ENCODE results near the gene AXIN1.

Gene AXIN1

DNA sequence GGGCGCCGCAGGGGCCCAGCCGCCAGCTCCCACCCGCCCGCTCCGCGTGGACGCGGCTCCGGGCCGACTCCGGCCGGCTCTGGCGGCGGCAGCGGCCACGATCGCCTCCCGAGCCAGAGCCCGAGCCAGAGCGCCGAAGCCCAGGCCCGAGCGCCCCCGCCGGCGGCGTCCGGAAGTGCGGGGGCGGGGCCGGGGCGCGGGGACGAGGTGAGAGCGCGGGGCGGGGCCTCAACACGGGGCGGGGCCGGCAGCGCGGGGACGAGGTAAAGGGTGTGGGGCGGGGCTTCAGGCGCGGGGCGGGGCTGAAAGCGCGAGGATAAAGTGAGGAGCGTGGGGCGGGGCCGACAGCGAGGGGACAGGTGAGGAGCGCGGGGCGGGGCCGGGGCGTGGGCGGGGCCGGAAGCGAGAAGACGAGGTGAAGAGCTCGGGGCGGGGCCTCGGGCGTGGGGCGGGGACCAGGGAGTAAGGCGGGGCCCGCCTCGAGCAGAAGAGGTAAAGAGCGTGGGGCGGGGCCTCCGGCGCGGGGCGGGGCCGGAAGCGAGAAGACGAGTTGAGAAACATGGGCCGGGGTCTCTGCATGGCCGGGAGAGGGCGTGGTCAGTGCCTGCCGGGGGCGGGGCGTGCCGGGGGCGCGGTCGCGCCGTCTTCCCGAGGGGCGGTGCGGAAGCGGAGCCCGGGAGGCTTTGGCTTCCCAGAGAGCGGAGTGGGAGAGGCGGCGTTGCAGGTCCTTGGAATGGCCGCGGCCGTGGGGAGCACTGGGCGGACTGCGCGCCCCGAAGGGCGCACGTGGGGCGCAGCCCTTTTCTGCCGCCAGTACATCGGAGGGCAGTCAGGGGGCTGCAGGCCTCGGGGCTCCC lies at the start of gene AXIN1:
TSS of gene AXIN1 (minus strand) at position 177 of the 857 bp plus-strand sequence. CDS start 5,698 bp downstream, outside the sequence.
- TF ChIP-seq CTCF (IDR thresholded peaks at IDR 0.05; ENCODE audit: borderline replicate concordance, control extremely low read depth, extremely low read depth, insufficient read depth, missing control alignments) = peak; percentile 53
- in situ Hi-C loops (cut with MboI; ENCODE audit: low sequenced_read_pairs, unreplicated experiment) = no loop called here
- DNase-seq (ENCODE audit: low spot score) = peak; percentile 98

DNA sequence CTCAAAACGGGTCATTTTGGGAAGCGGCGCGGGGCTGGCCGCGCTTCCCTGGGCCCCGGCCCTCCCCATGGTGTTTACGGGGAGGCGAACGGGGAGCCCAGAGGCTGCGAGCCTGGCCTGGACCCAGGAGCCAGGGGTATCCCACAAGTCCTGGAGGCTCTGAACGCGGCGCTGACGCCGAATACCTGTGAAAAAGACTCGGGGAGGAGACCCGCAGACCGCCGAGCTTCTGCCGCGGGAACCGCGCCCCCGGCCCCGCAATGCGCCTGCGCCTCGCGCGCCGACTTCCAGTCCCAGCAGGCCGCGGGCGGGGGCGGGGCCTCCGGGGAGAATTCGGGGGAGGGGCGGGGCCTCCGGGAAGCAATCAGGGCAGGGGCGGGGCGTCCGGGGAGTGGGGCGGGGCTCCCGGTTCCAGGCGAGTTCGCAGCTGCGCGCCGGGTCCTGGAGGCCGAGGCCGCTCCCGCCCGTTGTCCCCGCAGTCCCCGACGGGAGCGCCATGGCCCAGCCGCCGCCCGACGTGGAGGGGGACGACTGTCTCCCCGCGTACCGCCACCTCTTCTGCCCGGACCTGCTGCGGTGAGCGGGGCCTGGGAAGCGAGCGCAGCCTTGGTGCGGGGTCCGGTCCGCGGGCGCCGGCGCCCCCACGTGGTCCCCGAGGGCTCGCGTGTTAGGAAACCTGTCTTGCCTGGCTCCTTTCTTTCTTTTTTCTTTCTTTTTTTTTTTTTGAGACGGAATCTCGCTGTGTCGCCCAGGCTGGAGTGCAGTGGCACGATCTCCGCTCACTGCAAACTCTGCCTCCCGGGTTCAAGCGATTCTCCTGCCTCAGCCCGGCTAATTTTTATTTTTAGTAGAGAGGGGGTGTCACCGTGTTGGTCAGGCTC lies 49.2 kb upstream of the AXIN1 start, which contains the start of gene DECR2:
TSS of gene DECR2 (plus strand) at position 418 of the 881 bp plus-strand sequence. CDS start at position 497, 79 bp downstream.
- peak; percentile 60 for TF ChIP-seq CTCF (IDR thresholded peaks at IDR 0.05; ENCODE audit: borderline replicate concordance, control extremely low read depth, extremely low read depth, insufficient read depth, missing control alignments)
- DNase-seq (ENCODE audit: low spot score) = peak; percentile 100
- in situ Hi-C loops (cut with MboI; ENCODE audit: low sequenced_read_pairs, unreplicated experiment) = no loop called here

DNA sequence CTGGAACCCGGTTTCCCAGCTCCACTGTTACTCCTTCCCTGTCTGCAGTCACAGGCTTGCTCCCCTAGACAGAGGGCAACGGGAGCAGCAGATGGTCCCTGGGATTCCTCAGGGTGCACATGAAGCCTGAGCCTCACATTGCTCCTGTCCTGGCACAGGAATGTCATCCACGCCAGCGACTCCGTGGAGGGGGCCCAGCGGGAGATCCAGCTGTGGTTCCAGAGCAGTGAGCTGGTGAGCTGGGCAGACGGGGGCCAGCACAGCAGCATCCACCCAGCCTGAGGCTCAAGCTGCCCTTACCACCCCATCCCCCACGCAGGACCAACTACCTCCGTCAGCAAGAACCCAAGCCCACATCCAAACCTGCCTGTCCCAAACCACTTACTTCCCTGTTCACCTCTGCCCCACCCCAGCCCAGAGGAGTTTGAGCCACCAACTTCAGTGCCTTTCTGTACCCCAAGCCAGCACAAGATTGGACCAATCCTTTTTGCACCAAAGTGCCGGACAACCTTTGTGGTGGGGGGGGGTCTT lies 47.6 kb upstream of the AXIN1 start:
- no peak for TF ChIP-seq CTCF (IDR thresholded peaks at IDR 0.05; ENCODE audit: borderline replicate concordance, control extremely low read depth, extremely low read depth, insufficient read depth, missing control alignments)
- in situ Hi-C loops (cut with MboI; ENCODE audit: low sequenced_read_pairs, unreplicated experiment) = no loop called here
- DNase-seq (ENCODE audit: low spot score) = no peak

DNA sequence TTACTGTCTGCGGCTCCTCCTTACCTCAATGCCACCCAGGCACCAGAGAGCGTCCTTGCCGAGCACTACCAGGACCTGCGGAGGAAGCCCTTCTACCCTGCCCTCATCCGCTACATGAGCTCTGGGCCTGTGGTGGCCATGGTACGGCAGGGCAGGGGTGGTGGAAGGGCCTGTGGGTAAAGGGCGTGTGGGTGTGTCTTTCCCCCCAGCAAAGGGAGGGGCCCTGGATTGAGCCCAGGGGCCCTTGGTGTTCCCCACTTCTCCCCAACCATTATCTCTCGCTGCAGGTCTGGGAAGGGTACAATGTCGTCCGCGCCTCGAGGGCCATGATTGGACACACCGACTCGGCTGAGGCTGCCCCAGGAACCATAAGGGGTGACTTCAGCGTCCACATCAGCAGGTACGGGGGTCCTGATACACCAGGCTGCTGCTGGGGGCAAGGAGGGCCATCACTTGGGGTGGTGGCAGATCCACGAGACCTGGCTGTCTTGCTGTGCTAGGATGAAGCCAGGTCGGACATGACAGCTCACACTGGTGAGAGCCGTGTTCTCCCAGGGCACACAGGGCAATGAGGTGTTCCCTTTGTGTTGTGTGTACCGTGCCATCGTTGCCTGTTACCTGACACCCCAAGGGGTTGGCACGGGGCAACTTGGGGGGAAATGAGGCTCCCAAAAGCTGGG lies 47.0 kb upstream of the AXIN1 start:
- no peak for TF ChIP-seq CTCF (IDR thresholded peaks at IDR 0.05; ENCODE audit: borderline replicate concordance, control extremely low read depth, extremely low read depth, insufficient read depth, missing control alignments)
- in situ Hi-C loops (cut with MboI; ENCODE audit: low sequenced_read_pairs, unreplicated experiment) = no loop called here
- DNase-seq (ENCODE audit: low spot score) = no peak

DNA sequence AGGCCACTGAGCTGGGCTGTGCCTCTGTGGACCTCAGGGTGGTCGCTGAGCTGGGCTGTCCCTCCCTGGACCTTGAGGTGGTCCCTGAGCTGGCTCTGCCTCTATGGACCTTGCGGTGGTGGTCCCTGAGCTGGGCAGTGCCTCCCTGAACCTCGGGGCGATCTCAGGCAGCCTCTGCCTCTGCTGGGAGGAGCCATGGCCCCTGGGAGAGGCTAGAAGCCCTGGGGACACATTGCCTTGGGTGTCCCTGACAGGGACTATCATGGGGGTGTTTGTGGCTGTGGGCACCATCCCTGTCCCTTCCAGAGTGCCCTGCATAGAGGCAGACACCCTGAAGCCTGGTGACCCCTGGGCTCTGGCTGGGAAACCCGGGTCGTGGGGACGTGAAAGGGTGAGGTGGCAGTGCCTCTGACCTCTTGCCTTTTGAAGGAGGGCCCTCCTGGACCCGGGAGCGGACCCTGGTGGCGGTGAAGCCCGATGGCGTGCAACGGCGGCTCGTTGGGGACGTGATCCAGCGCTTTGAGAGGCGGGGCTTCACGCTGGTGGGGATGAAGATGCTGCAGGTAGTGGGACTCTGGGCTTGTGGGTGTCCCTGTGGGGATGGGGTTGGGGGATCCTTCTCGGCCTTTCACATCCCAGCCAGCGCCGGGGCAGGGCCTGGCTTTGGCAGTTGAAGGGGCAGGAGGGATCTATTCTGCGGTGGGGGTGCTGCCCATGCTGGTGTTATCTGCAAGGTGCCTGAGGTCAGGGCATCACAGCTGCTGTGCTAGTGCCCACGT lies 46.2 kb upstream of the AXIN1 start:
- in situ Hi-C loops (cut with MboI; ENCODE audit: low sequenced_read_pairs, unreplicated experiment) = no loop called here
- no peak for TF ChIP-seq CTCF (IDR thresholded peaks at IDR 0.05; ENCODE audit: borderline replicate concordance, control extremely low read depth, extremely low read depth, insufficient read depth, missing control alignments)
- no peak for DNase-seq (ENCODE audit: low spot score)

Measured in GM13976 (cell line).